M059J (cell line): ENCODE data around the gene OR52A5. TPM values are rescaled to one million over a fixed set of nuclear protein-coding genes. Genes with fewer than 3 reads are reported as not detected.
"Not testable (repeated sequence)": the region's sequence is repeated elsewhere in the genome, so short reads cannot be mapped to it uniquely, and the experiment has no call there.

Experiments used
- DNase-seq: peaks from one replicate; pipeline ENCODE4 v3.0.0-alpha.2; 2012; ENCODE audit warnings: low read depth
- total RNA-seq: library from RNA; depleted of rRNA; stranded (reverse); fragments of >200 nt; shearing (Covaris generic); gene quantifications from 2 replicates; pipeline ENCODE4 v1.2.3, GENCODE V29; 2014; rRNA removed

The OR52A5 gene
- not detected in 2 replicates for total RNA-seq

- DNase-seq: no peak
Observed at GRCh38 chr11:5137996-5138395, at the start of gene OR52A5. Gene OR52A5 (minus strand): TSS chr11:5138356. CDS start chr11:5132642, 5,714 bp downstream.

GRCh38 chr11:5178046-5178837 lies 40.1 kb upstream of the OR52A5 start:
- DNase-seq: no peak

- DNase-seq: no peak
Observed at GRCh38 chr11:5174934-5175333, 36.8 kb upstream of the OR52A5 start.

DNA sequence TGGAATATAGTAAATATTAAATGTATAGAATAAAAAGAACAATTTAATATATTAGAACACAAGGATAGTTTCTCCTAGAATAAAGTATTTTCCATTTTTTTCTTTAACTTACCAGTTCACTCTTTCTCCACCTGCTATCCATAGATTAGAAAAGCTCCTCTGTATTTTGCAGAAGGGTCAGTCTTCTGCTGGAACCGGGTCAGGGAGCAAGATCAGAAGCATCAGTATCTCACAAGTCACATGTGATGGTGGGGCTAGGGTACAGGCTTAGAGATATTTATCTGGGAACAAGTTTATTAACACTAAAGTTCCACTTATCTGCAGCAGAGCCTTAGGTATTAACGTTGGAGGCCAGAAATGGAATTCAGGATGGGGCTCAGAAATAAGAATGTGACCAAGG lies 33.7 kb upstream of the OR52A5 start:
- no peak for DNase-seq

DNA sequence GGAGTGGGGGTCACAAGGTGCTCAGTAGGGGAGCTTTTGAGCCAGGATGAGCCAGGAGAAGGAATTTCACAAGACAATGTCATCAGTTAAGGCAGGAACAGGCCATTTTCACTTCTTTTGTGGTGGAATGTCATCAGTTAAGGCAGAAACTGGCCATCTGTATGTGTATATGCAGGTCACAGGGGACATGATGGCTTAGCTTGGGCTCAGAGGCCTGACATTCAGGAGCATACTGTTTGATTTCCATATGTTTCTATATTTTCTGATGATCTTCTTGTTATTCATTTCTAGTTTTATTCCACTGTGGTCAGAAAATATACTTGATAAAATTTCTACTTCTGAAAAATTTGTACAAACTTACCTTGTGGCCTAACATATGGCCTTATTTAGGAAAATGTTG lies 27.7 kb upstream of the OR52A5 start:
- DNase-seq: not testable (repeated sequence)

DNA sequence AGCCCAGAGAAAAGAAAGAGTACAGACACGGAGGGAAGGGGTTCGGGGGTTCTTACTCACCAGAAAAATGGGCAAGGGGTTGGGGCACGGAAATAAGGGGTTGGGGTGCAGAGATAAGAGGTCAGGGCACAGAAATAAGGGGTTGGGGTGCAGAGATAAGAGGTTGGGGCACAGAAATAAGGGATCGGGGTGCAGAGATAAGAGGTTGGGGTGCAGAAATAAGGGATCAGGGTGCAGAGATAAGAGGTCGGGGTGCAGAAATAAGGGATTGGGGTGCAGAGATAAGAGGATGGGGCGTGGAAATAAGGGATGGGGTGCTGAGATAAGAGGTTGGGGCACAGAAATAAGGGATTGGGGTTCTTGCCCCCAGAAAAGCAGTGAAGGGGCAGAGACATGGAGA lies 26.7 kb upstream of the OR52A5 start:
- not testable (repeated sequence) for DNase-seq

- not testable (repeated sequence) for DNase-seq
Observed at GRCh38 chr11:5161045-5161444, 22.9 kb upstream of the OR52A5 start.

- not testable (repeated sequence) for DNase-seq
Observed at GRCh38 chr11:5160217-5160616, 22.1 kb upstream of the OR52A5 start.

GRCh38 chr11:5159806-5160205 lies 21.6 kb upstream of the OR52A5 start:
- no peak for DNase-seq

GRCh38 chr11:5154657-5155056 lies 16.5 kb upstream of the OR52A5 start, which contains the start of gene OR52A1:
Gene OR52A1 (minus strand): TSS chr11:5154757. CDS start chr11:5152369, 2,388 bp downstream.
- no peak for DNase-seq

GRCh38 chr11:5153574-5154431 lies 15.6 kb upstream of the OR52A5 start:
- no peak for DNase-seq

GRCh38 chr11:5151713-5152153 lies 13.6 kb upstream of the OR52A5 start:
- DNase-seq: no peak

GRCh38 chr11:5144206-5144605 lies 6.0 kb upstream of the OR52A5 start:
- DNase-seq: not testable (repeated sequence)

DNA sequence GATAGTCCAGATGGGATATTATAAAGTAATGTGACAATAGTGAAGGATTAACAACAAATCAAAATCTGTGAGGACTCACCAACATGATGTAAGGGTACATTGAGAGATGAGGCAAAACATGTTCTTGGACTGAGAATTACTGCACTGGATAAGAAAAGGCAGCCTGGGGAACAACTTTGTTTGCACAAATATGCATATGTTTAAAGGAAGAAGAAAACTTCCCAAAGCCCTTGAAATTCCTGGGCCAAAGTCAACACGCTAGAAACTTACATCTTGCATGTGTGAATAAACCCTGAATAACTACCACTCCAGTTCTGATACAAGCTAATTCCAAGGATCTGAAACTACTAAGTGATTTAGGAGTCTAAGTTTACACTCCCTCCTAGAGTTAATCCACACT lies 1.1 kb downstream of the OR52A5 start:
- DNase-seq: no peak

GRCh38 chr11:5136261-5136660 lies 1.9 kb downstream of the OR52A5 start:
- no peak for DNase-seq

DNA sequence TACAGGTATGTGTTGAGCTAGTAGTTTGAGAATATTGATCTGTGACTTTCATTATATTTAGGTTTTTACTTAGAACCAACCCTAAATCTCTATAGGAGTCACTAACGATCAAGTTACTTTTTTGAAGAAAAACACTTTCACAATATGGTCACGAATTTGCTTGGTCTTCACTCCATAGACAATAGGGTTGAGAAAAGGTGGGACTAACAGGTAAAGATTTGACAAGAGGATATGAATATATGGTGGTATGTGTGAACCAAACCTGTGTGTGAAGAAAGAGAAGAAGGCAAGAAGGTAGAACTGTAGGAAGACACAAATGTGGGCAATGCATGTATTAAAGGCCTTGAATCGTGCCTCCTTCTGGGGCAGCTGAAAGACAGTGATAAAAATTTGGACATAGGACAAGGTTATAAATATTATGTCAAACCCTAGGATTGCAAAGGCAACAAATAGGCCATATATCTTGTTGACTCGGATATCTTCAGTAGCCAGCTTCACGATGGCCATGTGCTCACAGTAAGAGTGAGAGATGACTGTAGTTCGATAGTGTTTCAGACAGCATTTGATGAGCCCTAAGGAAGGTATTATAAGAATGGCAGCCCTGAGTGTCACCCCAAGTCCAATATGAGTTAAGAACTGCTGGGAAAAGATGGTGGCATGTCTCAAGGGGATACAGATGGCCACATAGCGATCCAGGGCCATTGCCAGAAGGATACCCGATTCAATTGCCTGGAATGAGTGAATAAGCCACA lies 6.4 kb downstream of the OR52A5 start:
- no peak for DNase-seq

GRCh38 chr11:5129457-5129877 lies 8.7 kb downstream of the OR52A5 start:
- DNase-seq: peak; percentile 4

GRCh38 chr11:5124891-5125620 lies 13.1 kb downstream of the OR52A5 start:
- DNase-seq: no peak

GRCh38 chr11:5123802-5124521 lies 14.2 kb downstream of the OR52A5 start:
- peak; percentile 66 for DNase-seq

DNA sequence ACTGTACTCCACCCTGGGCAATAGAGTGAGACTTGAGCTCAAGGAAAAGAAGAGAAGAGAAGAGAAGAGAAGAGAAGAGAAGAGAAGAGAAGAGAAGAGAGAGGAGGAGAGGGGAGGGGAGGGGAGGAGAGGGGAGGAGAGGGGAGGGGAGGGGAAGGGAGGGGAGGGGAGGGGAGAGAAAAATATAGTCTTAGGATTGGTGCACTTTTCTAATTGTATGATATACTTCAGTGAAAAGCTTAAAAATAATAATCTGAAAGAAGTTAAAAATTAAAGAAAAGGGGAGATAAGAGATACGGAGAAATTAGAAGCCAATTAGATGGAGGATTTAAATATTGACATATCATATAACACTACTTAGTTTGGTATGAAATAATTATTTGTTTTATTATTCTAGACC lies 19.3 kb downstream of the OR52A5 start:
- DNase-seq: no peak
